A673 (cell line): ENCODE results near the gene ITPKB. TPM values are rescaled to one million over a fixed set of nuclear protein-coding genes. Genes with fewer than 3 reads are reported as not detected.

Source experiments
- BruUV-seq: library from RNA; stranded (reverse); fragments of 400-500 nt; replicated peaks from 2 replicates; lab custom pipeline; 2021; lab: Mats Ljungman, UMichigan
- CTCF ChIA-PET: fragments of 300-600 bp; sonication (Branson Sonifier 250); formaldehyde crosslinking; loops from one replicate; lab custom pipeline; 2022; ENCODE audit warnings: antibody characterized with exemption; lab: Charles Lee
- POLR2A ChIA-PET: fragments of 300-600 bp; sonication (Branson Sonifier 250); formaldehyde crosslinking; loops from one replicate; lab custom pipeline; 2022; ENCODE audit warnings: antibody characterized with exemption; ENCODE audit not compliant: low non-redundant PET; lab: Charles Lee
- DNase-seq: peaks from one replicate; pipeline ENCODE4 v3.0.0-alpha.2; 2015; ENCODE audit warnings: low spot score
- H3K27ac ChIP-seq: fragments of 200-600 bp; sonication (generic); 2 replicates; pipeline ENCODE4 v1.5.1; 2016; ENCODE audit warnings: mixed run types, low read depth, mild to moderate bottlenecking, mixed read lengths, antibody characterized with exemption, low read length; ENCODE audit not compliant: poor library complexity, severe bottlenecking
- H3K27me3 ChIP-seq: fragments of 200-600 bp; sonication (generic); replicated peaks from 2 replicates; pipeline ENCODE4 v1.6.1; 2017; ENCODE audit warnings: mixed run types, low read depth, mild to moderate bottlenecking, mixed read lengths, antibody characterized with exemption, low read length; ENCODE audit not compliant: insufficient read depth, poor library complexity
- H3K36me3 ChIP-seq: fragments of 200-600 bp; sonication (generic); 2 replicates; pipeline ENCODE4 v1.6.1; 2016; ENCODE audit warnings: mixed run types, mild to moderate bottlenecking, mixed read lengths, antibody characterized with exemption, low read length; ENCODE audit not compliant: insufficient read depth, poor library complexity, severe bottlenecking
- H3K4me1 ChIP-seq: fragments of 200-600 bp; sonication (generic); 2 replicates; pipeline ENCODE4 v1.6.1; 2017; ENCODE audit warnings: mixed run types, mild to moderate bottlenecking, mixed read lengths, antibody characterized with exemption, low read length; ENCODE audit not compliant: insufficient read depth, poor library complexity, severe bottlenecking
- H3K4me3 ChIP-seq: fragments of 200-600 bp; sonication (generic); 2 replicates; pipeline ENCODE4 v1.5.1; 2016; ENCODE audit warnings: low read depth, mixed run types, mild to moderate bottlenecking, mixed read lengths, low read length; ENCODE audit not compliant: poor library complexity, severe bottlenecking
- H3K9me3 ChIP-seq: fragments of 200-600 bp; sonication (generic); 2 replicates; pipeline ENCODE4 v1.6.1; 2016; ENCODE audit warnings: mixed run types, low read depth, mild to moderate bottlenecking, mixed read lengths, antibody characterized with exemption, low read length; ENCODE audit not compliant: poor library complexity, severe bottlenecking
- CTCF ChIP-seq: fragments of 300-800, 200-600 bp; sonication (generic); conservative IDR thresholded peaks from 2 replicates; pipeline ENCODE4 v1.5.1; 2017; ENCODE audit warnings: low read depth, mild to moderate bottlenecking, antibody characterized with exemption, low read length, moderate library complexity, mixed read lengths
- EZH2 ChIP-seq: fragments of 200-600 bp; sonication (generic); IDR thresholded peaks from 2 replicates; pipeline ENCODE4 v1.6.1; 2017; ENCODE audit warnings: borderline replicate concordance, low read depth, mild to moderate bottlenecking, mixed read lengths, antibody characterized with exemption, low read length; ENCODE audit not compliant: poor library complexity, severe bottlenecking
- intact Hi-C: fragments of 100-400 bp; cut with micrococcal nuclease; formaldehyde crosslinking; loops from one replicate; pipeline ENCODE4 v1.10.0; 2022; ENCODE audit not compliant: unreplicated experiment
- total RNA-seq: library from RNA; stranded (reverse); gene quantifications from 2 replicates; pipeline ENCODE4 v1.2.3, GENCODE V29; 2021

ITPKB gene
- total RNA-seq, 1 experiment from 2014 or later: 14.1 TPM

GRCh38 chr1:226606311-226607267, 132.5 kb downstream of the ITPKB start:
- Histone ChIP-seq H3K36me3 (no peaks in the 10 kb centered on the region), H3K27ac (no peak overlapping the region), H3K4me3 (no peak overlapping the region), H3K27me3 (no peaks in the 10 kb centered on the region), H3K4me1 (peaks cover 5% of the 10 kb centered on the region), H3K9me3 (no peaks in the 10 kb centered on the region)
- intact Hi-C loops: no loop called here
- no peak for TF ChIP-seq CTCF
- TF ChIP-seq EZH2: no peak
- BruUV-seq: no TSS peak
- POLR2A ChIA-PET: no interaction called here
- DNase-seq: no peak
- CTCF ChIA-PET: interaction anchor here (0.5 kb wide), 1 partner anchor 132 kb away, joined by 5 read pairs; the partner anchor contains the start of gene ITPKB

GRCh38 chr1:226605318-226605950, 133.6 kb downstream of the ITPKB start:
- Histone ChIP-seq H3K4me3 (no peak overlapping the region), H3K27me3 (no peaks in the 10 kb centered on the region), H3K27ac (no peak overlapping the region), H3K9me3 (no peaks in the 10 kb centered on the region), H3K4me1 (peaks cover 5% of the 10 kb centered on the region), H3K36me3 (no peaks in the 10 kb centered on the region)
- BruUV-seq: no TSS peak
- ChIA-PET CTCF (no interaction called here), POLR2A (no interaction called here)
- intact Hi-C loops: no loop called here
- TF ChIP-seq CTCF (no peak), EZH2 (no peak)
- no peak for DNase-seq

GRCh38 chr1:226604560-226605317, 134.3 kb downstream of the ITPKB start:
- POLR2A ChIA-PET: no interaction called here
- CTCF ChIA-PET: no interaction called here

More at GRCh38 chr1:226604560-226605317, 134.3 kb downstream of the ITPKB start:
- no peak for DNase-seq
- Histone ChIP-seq H3K9me3 (no peaks in the 10 kb centered on the region), H3K4me1 (peaks cover 5% of the 10 kb centered on the region), H3K36me3 (no peaks in the 10 kb centered on the region), H3K27ac (no peak overlapping the region), H3K27me3 (no peaks in the 10 kb centered on the region), H3K4me3 (no peak overlapping the region)
- intact Hi-C loops: no loop called here
- TF ChIP-seq EZH2: no peak
- no peak for TF ChIP-seq CTCF
- no TSS peak for BruUV-seq
